Loucy (cell line): Measurements from ENCODE around the gene SLC45A2.
"Not testable (repeated sequence)": the region's sequence is repeated elsewhere in the genome, so short reads cannot be mapped to it uniquely, and the experiment has no call there.

Experiments
- H2AFZ ChIP-seq: fragments of 200-600 bp; sonication (generic); 2 replicates; pipeline ENCODE4 v1.6.0; 2016; ENCODE audit warnings: antibody characterized with exemption, mild to moderate bottlenecking, low read length, moderate library complexity
- H3F3A ChIP-seq: fragments of 200-600 bp; 2 replicates; pipeline ENCODE4 v1.6.0; 2016; ENCODE audit warnings: antibody characterized with exemption, low read depth, mild to moderate bottlenecking
- H3K27me3 ChIP-seq: fragments of 200-600 bp; sonication (generic); 2 replicates; pipeline ENCODE4 v1.6.1; 2014; ENCODE audit warnings: low read length, mild to moderate bottlenecking; ENCODE audit not compliant: insufficient read depth, poor library complexity, severe bottlenecking
- H3K36me3 ChIP-seq: fragments of 200-600 bp; sonication (generic); 2 replicates; pipeline ENCODE4 v1.6.1; 2016; ENCODE audit warnings: low read length; ENCODE audit not compliant: insufficient read depth
- H3K4me1 ChIP-seq: fragments of 200-600 bp; sonication (generic); 2 replicates; pipeline ENCODE4 v1.5.1; 2014; ENCODE audit warnings: low read length, mild to moderate bottlenecking; ENCODE audit not compliant: insufficient read depth, poor library complexity, severe bottlenecking
- H3K4me2 ChIP-seq: fragments of 200-600 bp; sonication (generic); 2 replicates; pipeline ENCODE4 v1.6.0; 2014; ENCODE audit warnings: antibody characterized with exemption, low read length, low read depth, mild to moderate bottlenecking; ENCODE audit not compliant: poor library complexity, severe bottlenecking
- H3K4me3 ChIP-seq: fragments of 200-600 bp; sonication (generic); 2 replicates; pipeline ENCODE4 v1.5.1; 2014; ENCODE audit warnings: low read length, mild to moderate bottlenecking, mixed read lengths; ENCODE audit not compliant: poor library complexity, severe bottlenecking
- H3K79me2 ChIP-seq: fragments of 200-600 bp; sonication (generic); 2 replicates; pipeline ENCODE4 v1.6.1; 2014; ENCODE audit warnings: low read length; ENCODE audit not compliant: insufficient read depth
- H3K9ac ChIP-seq: fragments of 200-600 bp; sonication (generic); 2 replicates; pipeline ENCODE4 v1.6.0; 2014; ENCODE audit warnings: mild to moderate bottlenecking, low read depth, low read length, moderate library complexity; ENCODE audit not compliant: poor library complexity, severe bottlenecking
- H3K9me2 ChIP-seq: fragments of 200-600 bp; sonication (generic); replicated peaks from 2 replicates; pipeline ENCODE4 v1.6.1; 2016; ENCODE audit warnings: low read depth, low read length, mixed read lengths
- H3K9me3 ChIP-seq: fragments of 200-600 bp; sonication (generic); 2 replicates; pipeline ENCODE4 v1.6.1; 2014; ENCODE audit warnings: mild to moderate bottlenecking, antibody characterized with exemption, low read length, low read depth; ENCODE audit not compliant: insufficient read depth
- H4K20me1 ChIP-seq: fragments of 200-600 bp; sonication (generic); 2 replicates; pipeline ENCODE4 v1.6.0; 2014; ENCODE audit warnings: antibody characterized with exemption, low read length, mild to moderate bottlenecking; ENCODE audit not compliant: insufficient read depth, poor library complexity, severe bottlenecking
- CTCF ChIP-seq: fragments of 200-600 bp; sonication (generic); conservative IDR thresholded peaks from 2 replicates; pipeline ENCODE4 v1.5.1; 2014; ENCODE audit warnings: mild to moderate bottlenecking, antibody characterized with exemption, low read length
- EZH2phosphoT487 ChIP-seq: fragments of 200-600 bp; IDR thresholded peaks from 2 replicates; pipeline ENCODE4 v1.6.1; 2018; ENCODE audit warnings: antibody characterized with exemption, mild to moderate bottlenecking, moderate library complexity, borderline replicate concordance

Gene SLC45A2

GRCh38 chr5:33984671-33985124 lies at the start of gene SLC45A2:
Gene SLC45A2 (minus strand): TSS chr5:33984693. CDS start chr5:33984583, 110 bp downstream.
- no peaks in the 10 kb centered on the region for H3K4me1 ChIP-seq
- no peaks in the 10 kb centered on the region for H4K20me1 ChIP-seq
- H2AFZ ChIP-seq = no peak within 1 kb of the TSS
- no peak within 1 kb of the TSS for H3K4me2 ChIP-seq
- H3K36me3 ChIP-seq = peaks cover 21% of the 10 kb centered on the region; the same call in 1 of the 2 replicates
- H3F3A ChIP-seq = no peaks in the 10 kb centered on the region
- H3K79me2 ChIP-seq = no peaks in the 10 kb centered on the region
- no peaks in the 10 kb centered on the region for H3K9me3 ChIP-seq
- no peaks in the 10 kb centered on the region for H3K27me3 ChIP-seq
- H3K9ac ChIP-seq = no peak within 1 kb of the TSS
- H3K4me3 ChIP-seq = no peak within 1 kb of the TSS
- H3K9me2 ChIP-seq = no peaks in the 10 kb centered on the region
- TF ChIP-seq EZH2phosphoT487 = no peak
- no peak for TF ChIP-seq CTCF

GRCh38 chr5:34031966-34032365 lies 47.5 kb upstream of the SLC45A2 start:
- Histone ChIP-seq H3K9ac (no peak overlapping the region), H3K4me3 (no peak overlapping the region)

GRCh38 chr5:34031117-34031516 lies 46.6 kb upstream of the SLC45A2 start:
- H3K4me2 ChIP-seq = no peak overlapping the region
- no peaks in the 10 kb centered on the region for H4K20me1 ChIP-seq
- TF ChIP-seq EZH2phosphoT487 (no peak), CTCF (no peak)
- H3K9me2 ChIP-seq = no peaks in the 10 kb centered on the region
- peaks cover 31% of the 10 kb centered on the region; the same call in 1 of the 2 replicates for H3K36me3 ChIP-seq
- H3K4me1 ChIP-seq = no peaks in the 10 kb centered on the region
- H3K9me3 ChIP-seq = no peaks in the 10 kb centered on the region
- no peak overlapping the region for H2AFZ ChIP-seq
- H3K27me3 ChIP-seq = no peaks in the 10 kb centered on the region
- no peak overlapping the region for H3K4me3 ChIP-seq
- H3K79me2 ChIP-seq = no peaks in the 10 kb centered on the region
- no peaks in the 10 kb centered on the region for H3F3A ChIP-seq
- no peak overlapping the region for H3K9ac ChIP-seq

More at GRCh38 chr5:34031966-34032365, 47.5 kb upstream of the SLC45A2 start:
- TF ChIP-seq EZH2phosphoT487 = no peak
- Histone ChIP-seq H3K36me3 (peaks cover 27% of the 10 kb centered on the region; the same call in 1 of the 2 replicates), H3K79me2 (no peaks in the 10 kb centered on the region), H4K20me1 (no peaks in the 10 kb centered on the region), H3K4me2 (no peak overlapping the region), H3F3A (no peaks in the 10 kb centered on the region), H3K4me1 (no peaks in the 10 kb centered on the region), H2AFZ (no peak overlapping the region), H3K9me3 (no peaks in the 10 kb centered on the region), H3K27me3 (no peaks in the 10 kb centered on the region), H3K9me2 (no peaks in the 10 kb centered on the region)

- not testable (repeated sequence) for H4K20me1 ChIP-seq, H3K9me2 ChIP-seq, H3K4me1 ChIP-seq, H3K4me3 ChIP-seq, H3K9me3 ChIP-seq, H3K79me2 ChIP-seq, H3F3A ChIP-seq, H3K4me2 ChIP-seq, H2AFZ ChIP-seq, H3K9ac ChIP-seq, H3K27me3 ChIP-seq
- peaks cover 34% of the 10 kb centered on the region; the same call in 1 of the 2 replicates for H3K36me3 ChIP-seq
Observed at GRCh38 chr5:34030585-34030984, 46.1 kb upstream of the SLC45A2 start.
